Measurements from ENCODE around the gene PALLD. TPM values are rescaled to one million over a fixed set of nuclear protein-coding genes. Genes with fewer than 3 reads are reported as not detected.

The PALLD gene
- total RNA-seq, 1 experiment from 2014 or later: 166 TPM

- intact Hi-C loops (cut with micrococcal nuclease): no loop called here
- CTCF ChIA-PET: interaction anchor here (3.0 kb wide), 1 partner anchor 12 kb away, joined by 12 read pairs; no protein-coding TSS in a partner anchor
- Histone ChIP-seq H3K27me3 (ENCODE audit: insufficient read depth, low read length) (no peaks in the 10 kb centered on the region), H3K4me2 (ENCODE audit: low read length) (peak overlapping the region; percentile 51), H3K4me1 (ENCODE audit: control insufficient read depth in 1 of 2, insufficient read depth in 2 of 2, low read length in 2 of 2) (peaks cover 56 to 72% of the 10 kb centered on the region in 2 experiments), H3K4me3 (replicated peaks in 1 of 2; ENCODE audit: low read depth in 1 of 2, low read length in 2 of 2) (no peak overlapping the region), H3K27ac (ENCODE audit: low read depth, low read length) (peak overlapping the region; percentile 97), H4K20me1 (ENCODE audit: insufficient read depth) (no peaks in the 10 kb centered on the region), H3K79me2 (ENCODE audit: insufficient read depth, low read length) (peaks cover 40% of the 10 kb centered on the region), H3K9ac (ENCODE audit: low read length) (peak overlapping the region; percentile 39), H3K9me3 (ENCODE audit: control insufficient read depth in 1 of 2, insufficient read depth in 1 of 2, low read depth in 1 of 2, low read length in 2 of 2) (no peaks in the 10 kb centered on the region), H2AFZ (ENCODE audit: low read depth, low read length, poor library complexity, severe bottlenecking) (no peak overlapping the region), H3K9me2 (ENCODE audit: insufficient read depth) (no peaks in the 10 kb centered on the region), H3K36me3 (ENCODE audit: control insufficient read depth in 1 of 2, insufficient read depth in 2 of 2, low read length in 2 of 2) (peaks cover 0 to 18% of the 10 kb centered on the region in 2 experiments; a peak in 1 of 4 replicates)
- BruUV-seq (replicated peaks): no TSS peak
- RAD21 ChIA-PET (ENCODE audit: low non-redundant PET in 1 of 2, low total read pairs in 2 of 2, uncharacterized antibody in 2 of 2, unreplicated experiment in 2 of 2): interaction anchor here in 1 of 2 experiments (1.8 kb wide), 1 partner anchor 10 kb away, joined by 7 read pairs; no protein-coding TSS in a partner anchor
- no peak for DNase-seq (ENCODE audit: low read depth, low spot score)
- no peak; the same call in 1 of the 2 replicates for TF ChIP-seq MAX (IDR thresholded peaks at IDR 0.05)
- no peak for TF ChIP-seq SP1 (IDR thresholded peaks at IDR 0.05; ENCODE audit: low read depth)
- TF ChIP-seq EZH2phosphoT487 (IDR thresholded peaks at IDR 0.05; ENCODE audit: borderline replicate concordance): no peak
- no peak for TF ChIP-seq ZNF274 (IDR thresholded peaks at IDR 0.05; ENCODE audit: low read depth, low read length)
- no peak for TF ChIP-seq ATF3 (IDR thresholded peaks at IDR 0.05)
- TF ChIP-seq YY1 (IDR thresholded peaks at IDR 0.05; ENCODE audit: extremely low read depth, insufficient replicate concordance, low read depth, low read length): no peak
- 0 out of 2 replicates have a peak, but pooled peaks have one; percentile 17 for TF ChIP-seq CBX3 (IDR thresholded peaks at IDR 0.05; ENCODE audit: low read depth)
- 0 out of 2 replicates have a peak, but pooled peaks have one; percentile 1 for TF ChIP-seq EGR1 (IDR thresholded peaks at IDR 0.05; ENCODE audit: low read depth)
- ATAC-seq: no peak
- POLR2A ChIA-PET: interaction anchor here (2.9 kb wide), 1 partner anchor 12 kb away, joined by 10 read pairs; no protein-coding TSS in a partner anchor
Measured at GRCh38 chr4:168573870-168574269, 77.0 kb downstream of the PALLD start.
